ENCODE results near the gene STRA6.

- TF ChIP-seq CTCF (IDR thresholded peaks at IDR 0.05) (no peak), POLR2A (IDR thresholded peaks at IDR 0.05) (no peak)
These were observed 46.7 kb downstream of the STRA6 start for GRCh38 chr15:74155766-74156417.
